Glutamatergic neuron (in vitro differentiated cells): Measurements from ENCODE around the gene CEMP1. TPM values are rescaled to one million over a fixed set of nuclear protein-coding genes. Genes with fewer than 3 reads are reported as not detected.
A peak's percentile ranks its signal among the peaks of the same experiment; 100 is the strongest.

Experiments
- DNase-seq: peaks from one replicate; pipeline ENCODE4 v3.0.0; 2022
- H3K27ac Mint-ChIP-seq: one replicate; pipeline ENCODE4 v1.8.0; 2020; ENCODE audit warnings: mild to moderate bottlenecking, mixed read lengths, inconsistent platforms; ENCODE audit not compliant: unreplicated experiment
- H3K27me3 Mint-ChIP-seq: one replicate; pipeline ENCODE4 v1.8.0; 2020; ENCODE audit warnings: mild to moderate bottlenecking, moderate library complexity, mixed read lengths, inconsistent platforms; ENCODE audit not compliant: unreplicated experiment
- H3K36me3 Mint-ChIP-seq: one replicate; pipeline ENCODE4 v1.8.0; 2020; ENCODE audit warnings: mild to moderate bottlenecking, mixed read lengths, inconsistent platforms; ENCODE audit not compliant: unreplicated experiment
- H3K4me1 Mint-ChIP-seq: one replicate; pipeline ENCODE4 v1.8.0; 2020; ENCODE audit warnings: mild to moderate bottlenecking, low read depth, mixed read lengths, inconsistent platforms; ENCODE audit not compliant: unreplicated experiment
- H3K4me3 Mint-ChIP-seq: one replicate; pipeline ENCODE4 v1.8.0; 2020; ENCODE audit warnings: mild to moderate bottlenecking, mixed read lengths, inconsistent platforms; ENCODE audit not compliant: unreplicated experiment
- H3K9me3 Mint-ChIP-seq: one replicate; pipeline ENCODE4 v1.8.0; 2020; ENCODE audit warnings: mild to moderate bottlenecking, moderate library complexity, mixed read lengths, inconsistent platforms; ENCODE audit not compliant: unreplicated experiment
- CTCF ChIP-seq: fragments of 200-600 bp; sonication (generic); IDR thresholded peaks from one replicate; pipeline ENCODE4 v1.5.0; 2021; ENCODE audit not compliant: partially characterized antibody, unreplicated experiment
- total RNA-seq: library from RNA; stranded (reverse); fragmentation: NEBNext Ultra II Directional; extraction: Animal tissue kit (Norgen Biotek cat#: 25700); gene quantifications from one replicate; pipeline ENCODE4 v1.2.1, GENCODE V29; 2021; ENCODE audit not compliant: unreplicated experiment

CEMP1 gene
- total RNA-seq, 1 donor from 2014 or later: not detected

GRCh38 chr16:2507665-2508064 is 23.5 kb downstream of the CEMP1 start:
- H3K36me3 Mint-ChIP-seq: no peaks in the 10 kb centered on the region
- peaks cover 9% of the 10 kb centered on the region for H3K9me3 Mint-ChIP-seq
- H3K27ac Mint-ChIP-seq: no peak overlapping the region
- no peak overlapping the region for H3K4me3 Mint-ChIP-seq
- peaks cover 4% of the 10 kb centered on the region for H3K4me1 Mint-ChIP-seq
- TF ChIP-seq CTCF: no peak
- H3K27me3 Mint-ChIP-seq: peaks cover 12% of the 10 kb centered on the region
- DNase-seq: no peak

GRCh38 chr16:2507052-2507659 is 24.1 kb downstream of the CEMP1 start:
- no peak for TF ChIP-seq CTCF
- peaks cover 6% of the 10 kb centered on the region for H3K9me3 Mint-ChIP-seq
- H3K27me3 Mint-ChIP-seq: peaks cover 7% of the 10 kb centered on the region
- no peaks in the 10 kb centered on the region for H3K36me3 Mint-ChIP-seq
- no peak overlapping the region for H3K4me3 Mint-ChIP-seq
- no peak overlapping the region for H3K27ac Mint-ChIP-seq
- H3K4me1 Mint-ChIP-seq: peaks cover 4% of the 10 kb centered on the region
- DNase-seq: no peak

- H3K4me3 Mint-ChIP-seq: no peak overlapping the region
- peaks cover 2% of the 10 kb centered on the region for H3K27me3 Mint-ChIP-seq
- no peak for TF ChIP-seq CTCF
- H3K27ac Mint-ChIP-seq: no peak overlapping the region
- H3K9me3 Mint-ChIP-seq: no peaks in the 10 kb centered on the region
- no peak for DNase-seq
- H3K36me3 Mint-ChIP-seq: no peaks in the 10 kb centered on the region
- H3K4me1 Mint-ChIP-seq: peaks cover 4% of the 10 kb centered on the region
Measured at GRCh38 chr16:2505695-2506094, 25.5 kb downstream of the CEMP1 start.

GRCh38 chr16:2501946-2502895 is 29.0 kb downstream of the CEMP1 start:
- Mint-ChIP-seq H3K27ac (peak overlapping the region; percentile 12), H3K9me3 (peaks cover 3% of the 10 kb centered on the region), H3K4me3 (peak overlapping the region; percentile 42), H3K4me1 (peaks cover 10% of the 10 kb centered on the region), H3K27me3 (peaks cover 8% of the 10 kb centered on the region), H3K36me3 (no peaks in the 10 kb centered on the region)
- no peak for TF ChIP-seq CTCF
- DNase-seq: no peak
